Neural progenitor cell (in vitro differentiated cells): Measurements from ENCODE around the gene KMT2E.

Experiments
- CTCF ChIP-seq: fragments of 200-600 bp; sonication (generic); IDR thresholded peaks from 2 replicates; pipeline ENCODE4 v1.5.1; 2017; ENCODE audit warnings: antibody characterized with exemption, mild to moderate bottlenecking
- EZH2 ChIP-seq: fragments of 200-600 bp; sonication (generic); IDR thresholded peaks from 2 replicates; pipeline ENCODE4 v1.6.1; 2017; ENCODE audit warnings: antibody characterized with exemption, mild to moderate bottlenecking, moderate library complexity

- TF ChIP-seq CTCF: no peak
- no peak for TF ChIP-seq EZH2
Observed at GRCh38 chr7:105020926-105021325, 6.9 kb downstream of the KMT2E start.
